Central memory CD8-positive, alpha-beta T cell (primary cell): Measurements from ENCODE around the gene SPACA6.
"Not testable (repeated sequence)": the region's sequence is repeated elsewhere in the genome, so short reads cannot be mapped to it uniquely, and the experiment has no call there.

Source experiments
- ATAC-seq: fragments of 150-1000 bp; cut with Tn5 transposase; replicated peaks from 2 replicates; pipeline ENCODE4 v1.10.0; 2022; ENCODE audit warnings: mild to moderate bottlenecking, moderate FRiP score, moderate number of reproducible peaks; ENCODE audit not compliant: poor library complexity, severe bottlenecking; ENCODE audit errors: extremely low read depth
- DNase-seq, 2 donors: peaks; one replicate each; pipeline ENCODE4 v3.0.0; 2021; ENCODE audit warnings: low spot score in 2 of 2
- H3K27ac Mint-ChIP-seq: one replicate; pipeline ENCODE4 v1.8.0; 2022; ENCODE audit warnings: low read depth, mild to moderate bottlenecking, moderate library complexity, mixed read lengths
- H3K27me3 Mint-ChIP-seq: one replicate; pipeline ENCODE4 v1.8.0; 2022; ENCODE audit warnings: mixed read lengths
- H3K36me3 Mint-ChIP-seq: one replicate; pipeline ENCODE4 v1.8.0; 2022; ENCODE audit warnings: mild to moderate bottlenecking, moderate library complexity, mixed read lengths; ENCODE audit not compliant: insufficient read depth
- H3K4me1 Mint-ChIP-seq: one replicate; pipeline ENCODE4 v1.8.0; 2022; ENCODE audit warnings: mixed read lengths
- H3K4me3 Mint-ChIP-seq: one replicate; pipeline ENCODE4 v1.8.0; 2022; ENCODE audit warnings: mild to moderate bottlenecking, moderate library complexity, mixed read lengths
- H3K9me3 Mint-ChIP-seq: one replicate; pipeline ENCODE4 v1.8.0; 2022; ENCODE audit warnings: mixed read lengths

Gene SPACA6

DNA sequence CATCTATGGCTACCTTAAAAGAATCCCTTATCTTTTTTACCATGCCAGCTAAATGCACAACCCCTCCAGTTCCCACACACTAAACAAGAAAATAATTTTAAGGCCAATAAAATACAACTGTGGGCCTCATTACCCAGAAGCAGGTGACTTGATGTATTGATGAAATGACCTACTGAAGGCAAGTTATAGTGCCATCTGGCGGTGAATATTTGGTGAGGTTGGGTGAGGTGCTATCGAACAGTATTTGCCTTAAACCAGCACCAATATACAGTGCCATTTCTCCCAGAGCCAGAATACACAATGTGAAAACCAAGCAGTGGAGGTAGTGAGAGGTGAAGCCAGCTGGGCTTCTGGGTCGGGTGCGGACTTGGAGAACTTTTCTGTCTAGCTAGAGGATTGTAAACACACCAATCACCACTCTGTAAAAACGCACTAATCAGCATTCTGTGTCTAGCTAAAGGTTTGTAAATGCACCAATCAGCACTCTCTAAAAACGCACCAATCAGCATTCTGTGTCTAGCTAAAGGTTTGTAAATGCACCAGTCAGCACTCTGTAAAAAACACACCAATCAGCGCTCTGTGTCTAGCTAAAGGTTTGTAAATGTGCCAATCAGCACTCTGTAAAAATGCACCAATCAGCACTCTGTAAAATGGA, 17.1 kb upstream of the SPACA6 start:
- peaks cover 28% of the 10 kb centered on the region for H3K27me3 Mint-ChIP-seq
- ATAC-seq, H3K27ac Mint-ChIP-seq, H3K4me3 Mint-ChIP-seq, H3K36me3 Mint-ChIP-seq, H3K9me3 Mint-ChIP-seq, H3K4me1 Mint-ChIP-seq, DNase-seq: not testable (repeated sequence)

GRCh38 chr19:51676566-51677083, 16.5 kb upstream of the SPACA6 start:
- peaks cover 33% of the 10 kb centered on the region for H3K27me3 Mint-ChIP-seq
- H3K4me1 Mint-ChIP-seq = peaks cover 4% of the 10 kb centered on the region
- H3K36me3 Mint-ChIP-seq = no peaks in the 10 kb centered on the region
- no peak overlapping the region for H3K4me3 Mint-ChIP-seq
- no peak for DNase-seq
- no peak overlapping the region for H3K27ac Mint-ChIP-seq
- ATAC-seq = peak; percentile 78
- peaks cover 4% of the 10 kb centered on the region for H3K9me3 Mint-ChIP-seq

DNA sequence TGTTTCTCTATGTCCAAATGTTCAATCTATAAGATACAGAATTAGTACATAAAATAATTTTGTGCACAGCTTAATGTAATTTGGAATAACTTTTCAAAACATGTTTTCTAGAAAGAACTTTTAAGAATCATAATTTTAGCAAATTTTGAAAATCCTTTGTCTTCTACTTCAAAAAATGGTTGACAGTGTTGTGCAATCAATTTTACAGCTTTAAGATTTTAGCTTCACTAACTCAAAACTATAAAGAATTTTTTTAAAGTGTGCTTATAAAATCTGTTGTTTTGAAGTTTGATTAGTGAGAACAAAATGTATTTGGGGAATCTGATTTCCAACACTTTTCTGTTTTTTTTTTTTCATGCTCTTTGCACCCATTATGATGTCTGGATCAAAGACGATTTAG, 12.7 kb upstream of the SPACA6 start:
- peaks cover 56% of the 10 kb centered on the region for H3K27me3 Mint-ChIP-seq
- ATAC-seq = no peak

GRCh38 chr19:51681286-51681941, 11.7 kb upstream of the SPACA6 start:
- Mint-ChIP-seq H3K27me3 (peaks cover 64% of the 10 kb centered on the region), H3K27ac (no peak overlapping the region), H3K9me3 (peaks cover 6% of the 10 kb centered on the region), H3K4me3 (no peak overlapping the region), H3K4me1 (peaks cover 4% of the 10 kb centered on the region), H3K36me3 (peaks cover 2% of the 10 kb centered on the region)
- DNase-seq (no peak), ATAC-seq (no peak)

More for the DNA sequence above, 12.7 kb upstream of the SPACA6 start:
- Mint-ChIP-seq H3K36me3 (peaks cover 2% of the 10 kb centered on the region), H3K27ac (no peak overlapping the region), H3K4me3 (no peak overlapping the region), H3K4me1 (peaks cover 4% of the 10 kb centered on the region), H3K9me3 (peaks cover 6% of the 10 kb centered on the region)
- DNase-seq = no peak

- no peak for DNase-seq
- ATAC-seq = no peak
- H3K27ac Mint-ChIP-seq = no peak overlapping the region
- H3K9me3 Mint-ChIP-seq = peaks cover 6% of the 10 kb centered on the region
- peaks cover 73% of the 10 kb centered on the region for H3K27me3 Mint-ChIP-seq
- H3K4me1 Mint-ChIP-seq = peaks cover 7% of the 10 kb centered on the region
- no peak overlapping the region for H3K4me3 Mint-ChIP-seq
- H3K36me3 Mint-ChIP-seq = peaks cover 4% of the 10 kb centered on the region
Measured at GRCh38 chr19:51686171-51686570, 7.0 kb upstream of the SPACA6 start.

DNA sequence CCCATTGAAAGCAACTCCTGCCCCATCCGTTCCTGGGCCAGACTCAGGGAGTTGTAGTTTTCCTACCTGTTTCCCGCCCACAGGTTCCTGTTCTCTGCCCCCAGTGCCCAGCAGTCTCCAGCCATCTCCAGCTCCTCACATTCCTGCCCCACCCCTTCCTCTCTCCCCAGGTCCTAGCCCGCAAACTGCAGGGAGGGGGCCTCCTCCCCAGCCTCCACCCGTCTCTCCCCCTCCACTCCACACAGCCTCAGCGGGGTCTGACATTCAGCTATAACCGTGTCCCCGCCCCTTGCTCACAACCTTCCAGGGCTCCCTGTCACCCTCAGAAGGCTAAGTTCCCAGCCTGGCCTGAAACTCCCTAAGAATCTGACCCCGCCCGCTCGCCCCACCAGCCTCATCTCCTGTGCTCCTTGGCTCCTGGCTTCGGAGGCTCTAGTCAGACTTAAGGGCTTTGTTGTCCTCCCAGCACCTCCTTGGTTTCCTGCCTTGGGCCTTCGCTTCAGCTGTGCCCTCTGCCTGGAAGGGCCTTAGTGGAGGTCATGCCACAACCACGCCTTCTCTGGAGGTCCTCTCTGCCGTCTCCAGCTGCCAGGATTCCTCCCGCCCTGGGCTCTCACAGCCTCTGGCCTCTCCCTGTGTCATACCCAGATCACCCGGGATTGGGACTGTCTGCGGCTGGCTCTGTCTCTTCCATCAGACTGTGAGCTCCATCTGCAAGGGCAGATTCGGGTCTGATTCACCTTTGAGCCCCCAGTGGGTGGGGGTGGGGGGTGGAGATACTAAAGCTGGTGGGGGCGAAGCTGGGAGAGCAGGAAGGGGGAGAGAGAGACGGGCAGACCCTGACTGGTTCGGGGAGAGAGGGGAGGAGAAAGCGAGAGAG, 5.1 kb upstream of the SPACA6 start:
- peak overlapping the region; percentile 29 for H3K27ac Mint-ChIP-seq
- DNase-seq (no peak), ATAC-seq (no peak)
- H3K4me3 Mint-ChIP-seq = peak overlapping the region; percentile 64
- peaks cover 6% of the 10 kb centered on the region for H3K9me3 Mint-ChIP-seq
- H3K27me3 Mint-ChIP-seq = peaks cover 79% of the 10 kb centered on the region
- peaks cover 4% of the 10 kb centered on the region for H3K36me3 Mint-ChIP-seq
- H3K4me1 Mint-ChIP-seq = peaks cover 7% of the 10 kb centered on the region

DNA sequence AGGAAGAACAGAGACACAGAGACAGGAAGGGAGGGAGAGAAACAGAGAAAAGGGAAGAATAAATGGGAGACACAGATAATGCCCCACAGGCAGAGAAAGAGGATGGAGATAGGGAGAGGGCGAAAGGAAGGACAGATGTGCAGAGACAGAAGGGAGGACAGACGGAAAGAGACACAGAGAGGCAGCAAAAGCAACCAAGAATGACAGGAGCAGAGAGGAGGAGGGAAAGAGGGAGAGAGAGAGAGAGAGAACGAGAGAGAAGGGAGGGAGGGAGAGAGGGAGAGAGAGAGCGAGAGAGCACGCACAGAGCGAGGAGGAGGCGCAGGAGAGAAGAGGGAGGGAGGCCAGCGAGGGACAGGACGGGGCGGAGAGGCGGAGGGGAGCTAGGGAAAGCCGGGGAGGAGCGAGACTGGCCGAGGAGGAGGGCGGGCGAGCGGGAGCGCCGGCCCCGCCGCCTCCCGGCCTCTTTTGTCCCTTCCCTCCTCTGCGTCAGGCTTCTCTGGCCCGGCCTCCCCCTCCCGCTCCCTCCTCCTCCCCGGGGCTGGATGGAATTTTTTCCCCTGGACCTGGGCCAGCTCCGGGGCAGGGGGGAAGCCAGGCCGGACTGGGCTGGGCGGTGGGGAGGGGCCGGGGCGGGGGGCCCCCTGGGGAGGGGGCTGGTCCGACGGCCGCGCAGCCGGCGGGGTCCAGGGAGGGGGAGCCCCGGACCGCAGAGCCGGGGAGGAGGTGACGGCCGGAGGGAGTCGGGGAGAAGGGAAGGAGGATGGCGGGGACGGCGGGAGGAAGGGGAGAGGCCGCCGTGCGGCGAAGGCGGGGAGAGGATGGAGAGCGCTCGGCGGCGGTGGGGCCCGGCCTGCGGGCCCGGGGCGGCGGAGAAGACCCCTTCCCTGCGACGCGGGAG, 4.2 kb upstream of the SPACA6 start:
- H3K4me3 Mint-ChIP-seq = peak overlapping the region; percentile 64
- peak overlapping the region; percentile 29 for H3K27ac Mint-ChIP-seq
- no peak for DNase-seq
- ATAC-seq = no peak
- H3K9me3 Mint-ChIP-seq = peaks cover 6% of the 10 kb centered on the region
- H3K27me3 Mint-ChIP-seq = peaks cover 78% of the 10 kb centered on the region
- peaks cover 7% of the 10 kb centered on the region for H3K4me1 Mint-ChIP-seq
- peaks cover 4% of the 10 kb centered on the region for H3K36me3 Mint-ChIP-seq

- Mint-ChIP-seq H3K4me3 (peak overlapping the region; percentile 71), H3K36me3 (peaks cover 3% of the 10 kb centered on the region), H3K9me3 (peaks cover 2% of the 10 kb centered on the region), H3K27ac (peak overlapping the region; percentile 77), H3K4me1 (peaks cover 7% of the 10 kb centered on the region), H3K27me3 (peaks cover 68% of the 10 kb centered on the region)
- no peak for DNase-seq
- peak; percentile 66 for ATAC-seq
Measured at GRCh38 chr19:51689751-51690453, 3.2 kb upstream of the SPACA6 start.

- no peaks in the 10 kb centered on the region for H3K9me3 Mint-ChIP-seq
- DNase-seq = peak in 1 of 2 donors; percentile 25
- peaks cover 3% of the 10 kb centered on the region for H3K36me3 Mint-ChIP-seq
- H3K27ac Mint-ChIP-seq = peak overlapping the region; percentile 77
- H3K4me3 Mint-ChIP-seq = peak overlapping the region; percentile 71
- peaks cover 7% of the 10 kb centered on the region for H3K4me1 Mint-ChIP-seq
- peaks cover 64% of the 10 kb centered on the region for H3K27me3 Mint-ChIP-seq
- peak; percentile 64 for ATAC-seq
Measured at GRCh38 chr19:51690454-51691073, 2.6 kb upstream of the SPACA6 start.

GRCh38 chr19:51691074-51691583, 2.0 kb upstream of the SPACA6 start:
- peaks cover 3% of the 10 kb centered on the region for H3K36me3 Mint-ChIP-seq
- H3K9me3 Mint-ChIP-seq = no peaks in the 10 kb centered on the region
- ATAC-seq = no peak
- peak overlapping the region; percentile 66 for H3K27ac Mint-ChIP-seq
- H3K4me3 Mint-ChIP-seq = peak overlapping the region; percentile 48
- DNase-seq = no peak
- H3K27me3 Mint-ChIP-seq = peaks cover 63% of the 10 kb centered on the region
- peaks cover 7% of the 10 kb centered on the region for H3K4me1 Mint-ChIP-seq
